AG20443 (cell line): ENCODE data around the gene HCN2.
A peak's percentile ranks its signal among the peaks of the same experiment; 100 is the strongest.

Experiments
- DNase-seq: peaks from one replicate; pipeline ENCODE4 v3.0.0; 2012; ENCODE audit warnings: low spot score, mixed read lengths

Gene HCN2

DNA sequence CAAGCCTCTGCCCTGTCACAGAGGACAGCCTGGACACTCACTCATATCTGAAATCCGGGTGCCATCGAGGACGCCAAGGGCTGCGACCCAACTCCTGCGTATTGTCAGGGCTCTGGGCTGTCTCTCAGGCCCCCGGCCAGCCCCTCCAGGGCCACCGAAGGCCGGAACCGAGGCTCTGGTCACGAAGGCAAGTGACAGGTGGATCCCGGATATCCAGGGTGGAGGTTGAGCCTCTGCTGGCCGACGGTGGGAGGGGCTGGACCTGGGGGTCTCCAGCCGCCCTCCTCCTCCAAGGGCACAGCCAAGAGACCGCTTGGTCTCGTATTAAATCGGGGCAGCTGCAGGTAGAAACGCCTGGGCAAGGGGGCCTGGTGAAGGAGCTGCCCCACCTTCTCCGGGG, 67.9 kb downstream of the HCN2 start:
- no peak for DNase-seq

DNA sequence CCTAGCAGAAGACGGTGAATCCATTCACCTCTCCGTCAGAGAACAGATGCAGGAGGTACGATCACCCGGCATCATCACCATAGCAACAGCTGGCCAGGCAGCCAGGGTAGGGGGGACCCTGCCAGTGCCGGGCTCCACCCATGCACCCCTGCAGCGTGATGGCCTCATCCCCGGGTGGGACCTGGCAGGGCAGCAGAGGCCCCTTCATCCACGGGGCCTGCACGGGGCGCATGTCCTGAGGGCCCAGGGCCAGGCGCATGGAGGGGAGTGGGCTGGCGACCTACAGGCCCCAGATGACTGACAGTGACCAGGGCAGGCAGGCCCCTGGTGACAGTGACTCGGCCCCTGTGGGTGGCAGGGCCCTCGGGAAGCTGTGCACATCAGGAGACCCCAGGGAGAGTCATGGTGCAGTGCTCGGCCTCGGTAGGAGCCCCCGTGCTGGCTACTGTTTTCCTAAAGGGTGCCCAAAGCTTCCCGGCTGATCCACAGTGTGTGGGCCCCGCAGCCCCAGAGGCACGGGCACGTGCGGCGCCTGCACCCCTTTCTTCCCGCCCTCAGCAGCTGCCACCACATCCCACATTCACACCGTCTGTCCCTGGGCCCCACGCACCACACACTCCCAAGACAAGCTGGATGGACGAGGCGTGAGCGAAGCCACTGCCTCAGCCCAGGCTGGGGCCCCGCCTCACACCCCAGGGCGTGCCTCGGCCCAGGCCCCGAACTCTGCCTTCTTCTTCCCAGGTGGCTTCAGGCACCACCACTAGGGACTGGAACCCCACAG, 68.6 kb downstream of the HCN2 start:
- no peak for DNase-seq

DNA sequence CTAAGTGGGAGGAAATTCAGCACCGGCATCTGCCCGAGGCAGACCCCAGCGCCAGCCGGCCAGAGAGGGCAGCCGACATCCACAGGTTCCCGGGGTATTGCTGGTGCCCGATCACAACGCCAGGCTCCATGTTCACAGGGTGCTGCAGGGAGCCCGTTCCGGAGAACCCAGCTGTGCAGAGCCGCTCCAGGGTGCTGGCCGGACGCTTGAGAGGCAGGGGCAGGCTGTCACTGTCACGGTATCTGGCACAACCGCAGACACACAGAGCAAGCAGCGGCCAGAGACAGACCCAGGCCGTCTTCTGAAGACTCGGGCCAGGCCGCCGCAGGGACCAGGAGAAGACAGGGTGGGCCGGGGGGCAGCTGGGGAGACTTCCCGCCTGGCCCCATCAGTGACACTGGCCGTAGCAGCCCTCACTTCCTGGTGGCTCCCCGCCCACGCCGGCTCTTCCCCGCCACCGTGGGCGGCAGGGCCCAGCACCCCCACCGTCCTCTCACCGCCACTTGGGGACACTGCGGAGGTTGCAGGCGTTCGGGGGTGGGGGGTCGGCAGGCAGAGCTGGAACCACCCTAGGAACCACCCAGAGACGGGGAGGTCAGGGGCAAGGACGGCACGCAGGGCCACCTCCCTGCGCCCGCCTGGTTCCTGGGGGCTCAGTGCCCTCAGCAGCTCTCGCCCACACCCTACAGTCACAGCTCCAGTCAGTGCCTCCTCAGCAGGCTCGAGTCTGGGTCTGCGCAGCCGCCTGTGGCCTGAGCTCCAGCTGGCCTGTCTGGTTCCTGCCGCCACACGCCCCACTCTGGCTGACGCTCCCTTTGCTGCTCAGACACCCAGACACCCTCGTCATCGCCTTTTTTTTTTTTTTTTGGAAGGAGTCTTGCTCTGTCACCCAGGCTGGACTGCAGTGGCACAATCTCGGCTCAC, 69.5 kb downstream of the HCN2 start:
- peak; percentile 61 for DNase-seq

DNA sequence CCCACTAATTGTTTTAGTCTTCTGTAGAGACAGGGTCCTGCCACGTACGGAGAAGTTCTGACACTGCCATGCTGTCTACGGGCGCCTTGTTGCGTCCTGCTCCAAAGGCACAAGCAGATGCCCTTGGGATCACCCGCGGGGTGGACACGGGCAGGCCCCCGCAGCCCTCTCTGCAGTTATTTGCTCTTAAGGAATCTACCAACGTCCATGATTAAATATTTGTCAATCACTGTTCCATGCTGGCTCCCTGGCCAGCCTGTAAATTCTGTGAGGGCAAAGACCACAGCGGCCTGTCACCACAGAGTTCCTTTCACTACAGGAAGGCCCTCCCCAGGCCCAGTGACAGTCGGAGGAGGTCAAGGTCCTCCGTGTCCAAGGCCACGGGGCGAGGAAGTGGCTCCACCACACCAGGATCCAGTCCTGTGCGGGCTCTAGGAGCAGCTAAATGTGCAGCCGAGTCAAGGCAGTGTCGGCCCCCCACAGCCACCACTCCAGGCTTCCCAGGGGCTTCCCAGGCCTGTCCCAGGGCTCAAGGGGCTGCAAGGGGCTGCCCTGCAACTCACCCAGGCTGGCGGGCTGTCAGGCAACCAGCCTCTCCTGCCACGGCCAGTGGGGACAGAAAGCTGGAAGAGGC, 71.2 kb downstream of the HCN2 start:
- no peak for DNase-seq

DNA sequence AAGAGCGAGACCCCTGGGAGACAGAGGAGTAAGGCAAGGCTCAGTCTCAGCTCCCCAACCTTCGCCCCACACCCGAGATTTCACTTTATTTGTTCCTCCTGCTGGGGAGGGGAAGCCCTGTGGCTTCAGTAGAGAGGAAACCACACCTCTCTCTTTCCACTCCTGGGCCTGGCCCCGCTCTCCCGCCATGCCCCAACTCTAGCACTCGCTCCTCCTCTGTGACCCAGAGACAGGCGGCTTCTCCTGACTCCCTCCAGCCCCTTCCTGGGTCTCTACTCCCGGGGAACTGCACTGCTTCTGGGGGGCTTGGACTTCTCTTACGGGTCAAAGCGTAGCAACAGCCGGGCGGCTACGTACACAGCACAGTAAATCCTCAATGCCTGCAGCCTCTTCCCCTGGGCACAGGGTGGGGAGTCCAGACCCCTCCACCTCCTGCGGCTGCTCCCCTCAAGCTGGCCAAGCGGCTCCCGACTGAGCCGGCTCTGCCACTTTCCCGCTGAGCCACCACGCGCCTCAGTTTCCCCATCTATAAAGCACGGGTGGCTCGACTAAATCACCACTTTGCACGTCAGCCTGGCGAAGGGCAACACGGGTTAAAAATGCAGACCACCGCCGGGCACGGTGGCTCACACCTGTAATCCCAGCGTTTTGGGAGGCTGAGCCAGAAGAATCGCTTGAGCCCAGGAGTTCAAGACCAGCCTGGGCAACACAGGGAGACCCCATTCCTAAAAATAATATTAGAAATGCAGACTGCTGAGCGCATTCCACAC, 71.9 kb downstream of the HCN2 start:
- peak; percentile 64 for DNase-seq

DNA sequence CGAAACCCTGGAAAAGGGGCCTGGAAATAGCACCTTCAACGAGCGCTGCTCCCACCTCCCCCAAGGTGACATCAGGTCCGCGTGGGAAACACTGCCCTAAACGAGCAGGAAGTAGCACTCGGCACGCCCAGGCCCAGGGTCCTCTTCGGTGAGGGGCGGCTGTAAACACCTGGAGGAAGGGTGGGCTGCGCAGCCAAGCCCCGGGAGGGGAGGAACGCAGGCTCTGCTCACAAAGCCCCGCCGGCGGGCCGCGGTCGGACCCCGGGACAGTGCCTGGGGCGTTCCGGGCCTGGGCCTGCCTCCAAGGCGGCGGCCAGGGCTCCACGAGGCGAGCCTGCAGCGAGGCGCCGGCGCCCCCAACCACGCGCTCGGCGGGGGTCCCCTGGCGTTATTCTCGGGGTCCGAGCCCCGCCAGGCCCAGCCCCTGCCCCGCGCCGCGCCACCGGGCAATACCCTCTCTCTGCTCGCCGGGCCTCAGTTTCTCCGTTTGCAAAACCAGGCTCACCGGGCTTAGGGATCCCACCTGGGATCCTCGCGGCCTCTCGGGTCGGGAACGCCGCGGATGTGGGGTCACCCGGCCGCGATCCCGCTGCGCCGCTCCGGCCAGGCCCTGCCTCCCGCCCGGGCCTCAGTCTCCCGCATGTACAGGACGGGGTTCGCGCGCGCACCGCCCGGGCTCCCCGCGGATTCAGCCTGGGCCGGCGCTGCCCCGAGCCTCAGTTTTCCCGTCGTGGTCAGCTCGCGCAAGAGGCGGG, 72.7 kb downstream of the HCN2 start:
- DNase-seq: peak; percentile 53

DNA sequence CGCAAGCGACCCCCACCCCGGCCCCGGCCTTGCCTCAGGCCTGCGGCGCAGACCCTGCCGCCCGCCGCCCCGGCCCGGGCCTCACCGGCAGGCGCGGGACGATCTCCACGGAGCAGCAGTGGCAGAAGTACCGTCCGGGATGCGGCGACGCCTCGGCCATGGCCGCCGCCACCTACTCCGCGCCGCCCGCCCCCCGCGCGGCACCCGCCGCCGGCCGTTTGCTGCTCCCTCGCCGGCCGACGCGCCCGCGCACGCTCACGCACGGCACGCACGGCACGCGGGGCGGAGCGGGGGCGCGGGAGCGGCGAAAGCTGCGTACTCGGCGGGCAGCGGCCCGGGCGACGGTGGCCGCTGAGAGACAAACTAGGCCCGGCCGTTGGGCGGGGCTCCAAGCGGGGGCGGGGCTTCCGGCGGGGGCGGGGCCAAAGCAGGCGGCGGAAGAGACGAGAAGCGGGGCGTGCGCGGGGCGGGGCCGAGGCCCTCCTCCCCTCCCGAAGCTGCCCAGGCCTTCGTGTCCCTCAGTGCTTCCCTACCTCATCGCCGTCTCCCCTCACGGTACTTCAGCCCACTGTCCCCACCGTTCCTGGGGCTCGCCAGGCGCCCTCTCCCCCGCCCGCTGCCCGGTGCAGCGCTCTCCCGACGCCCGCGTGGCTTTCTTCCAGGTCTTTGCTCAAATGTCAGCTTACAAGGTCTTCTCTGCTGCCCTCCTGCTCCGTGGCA, 73.4 kb downstream of the HCN2 start, which contains the start of gene RNF126:
Gene RNF126, minus strand, starts transcription at position 253 of the 720 bp plus-strand sequence. Its CDS starts 93 bp downstream, at position 160.
- peak; percentile 98 for DNase-seq

DNA sequence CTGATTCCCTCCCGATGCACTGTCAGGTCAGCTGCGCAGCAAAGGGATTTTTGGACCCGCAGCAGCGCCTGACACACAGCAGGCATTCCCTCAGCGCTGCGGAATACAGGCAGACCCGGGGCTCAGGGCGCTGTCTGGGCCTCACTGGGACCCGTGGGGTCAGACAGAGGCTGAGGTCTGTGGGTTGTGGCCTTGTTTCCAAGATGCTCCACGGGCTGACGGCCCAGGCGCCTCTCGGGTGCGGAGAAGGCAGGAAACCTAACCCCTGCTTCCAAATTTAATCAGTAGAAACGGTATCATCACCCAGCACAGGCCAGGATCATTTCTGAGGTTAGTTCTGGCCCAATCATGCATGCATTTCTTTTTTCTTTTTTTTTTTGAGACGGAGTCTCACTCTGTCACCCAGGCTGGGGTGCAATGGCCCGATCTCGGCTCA, 74.0 kb downstream of the HCN2 start:
- no peak for DNase-seq

DNA sequence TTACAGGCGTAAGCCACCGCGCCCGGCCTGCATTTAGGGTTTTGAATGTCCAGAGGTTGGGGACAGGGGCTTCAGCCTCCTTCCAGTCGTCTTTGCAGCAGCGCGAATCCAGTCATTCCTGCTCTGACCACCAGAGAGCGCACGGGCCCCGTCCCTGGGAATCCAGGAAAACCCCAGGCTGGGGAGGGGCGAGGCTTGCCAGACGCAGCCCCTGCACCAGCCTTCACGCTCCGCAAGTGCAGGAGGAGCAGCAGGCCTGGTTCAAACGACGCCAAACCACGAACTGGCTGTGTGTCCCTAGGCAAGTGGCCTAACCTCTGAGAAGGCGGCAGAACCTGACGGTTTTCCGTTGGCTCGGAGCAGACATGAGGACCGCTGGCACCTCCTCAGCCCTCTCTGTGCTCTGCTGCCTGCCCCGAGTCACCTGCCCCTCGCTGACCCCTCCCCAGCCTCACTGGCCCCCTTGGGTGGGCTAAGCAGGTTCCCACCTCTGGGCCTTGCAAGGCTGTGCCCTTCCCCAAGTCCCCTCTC, 75.3 kb downstream of the HCN2 start:
- peak; percentile 85 for DNase-seq
